Uterus (tissue), 2 donors: ENCODE results near the gene AKAP12.

Source experiments
- CTCF ChIP-seq, 4 experiments: fragments of 200-600 bp in 2 of 4; fragments of 450-650 bp in 2 of 4; sonication (generic) in 2 of 4; IDR thresholded peaks; one replicate each; pipeline ENCODE4 v1.5.1; 2016 to 2019; ENCODE audit warnings: antibody characterized with exemption in 4 of 4, mild to moderate bottlenecking in 2 of 4, moderate library complexity in 1 of 4
- POLR2A ChIP-seq, 2 donors: fragments of 450-650 bp; IDR thresholded peaks; one replicate each; pipeline ENCODE4 v1.6.1; 2016; ENCODE audit warnings: antibody characterized with exemption in 2 of 2, mild to moderate bottlenecking in 1 of 2, moderate library complexity in 1 of 2

DNA sequence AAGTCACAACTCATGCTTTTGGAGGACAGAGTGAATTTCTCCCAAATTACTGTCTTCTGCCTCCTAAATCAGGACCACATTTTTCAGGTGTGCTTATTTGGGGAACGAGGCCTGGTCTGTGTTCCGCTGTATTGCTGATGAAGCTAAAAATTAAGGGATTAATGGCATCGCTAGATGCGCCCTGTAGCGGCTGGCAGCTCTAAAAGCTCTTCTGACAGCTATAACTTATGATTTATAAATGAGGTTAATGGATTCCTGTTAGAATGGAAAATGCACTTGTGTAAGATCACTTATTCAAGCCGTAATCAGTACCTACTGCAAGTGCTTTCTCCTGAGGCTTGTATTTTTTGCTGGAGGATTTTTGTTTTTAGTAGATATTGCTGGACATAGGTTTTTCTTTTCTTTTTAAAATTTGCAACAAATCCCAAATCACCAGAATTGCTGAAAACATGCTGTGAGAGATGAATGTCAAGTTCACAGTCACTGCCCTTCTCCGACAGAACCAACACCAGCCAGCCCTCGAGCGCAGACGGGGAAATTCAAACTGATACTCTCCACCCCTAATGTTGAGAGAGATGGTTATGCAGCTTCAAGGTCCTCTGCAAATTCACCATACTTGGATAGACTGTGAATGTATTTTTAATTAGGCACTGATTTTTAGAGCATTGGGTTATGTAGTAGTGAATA lies 49.1 kb downstream of the AKAP12 start:
- TF ChIP-seq CTCF (IDR thresholded peaks at IDR 0.05) (no peak), POLR2A (IDR thresholded peaks at IDR 0.05) (no peak)
